Activated CD4-positive, alpha-beta T cell treated with anti-CD3 and anti-CD28 coated beads, Interleukin-2, amount 10 ng/mL, durations not matched to agents 24 days and 14 days (primary cell): ENCODE results near the gene BANF1. TPM values are rescaled to one million over a fixed set of nuclear protein-coding genes. Genes with fewer than 3 reads are reported as not detected.

Source experiments
- DNase-seq: peaks from one replicate; pipeline ENCODE4 v3.0.0; 2022
- H3K27ac Mint-ChIP-seq: one replicate; pipeline ENCODE4 v1.8.0; 2022; ENCODE audit warnings: mild to moderate bottlenecking, mixed read lengths
- H3K27me3 Mint-ChIP-seq: one replicate; pipeline ENCODE4 v1.8.0; 2022; ENCODE audit warnings: mixed read lengths
- H3K36me3 Mint-ChIP-seq: one replicate; pipeline ENCODE4 v1.8.0; 2022; ENCODE audit warnings: low read depth, mild to moderate bottlenecking, mixed read lengths
- H3K4me1 Mint-ChIP-seq: one replicate; pipeline ENCODE4 v1.8.0; 2021; ENCODE audit warnings: mixed read lengths
- H3K4me3 Mint-ChIP-seq: one replicate; pipeline ENCODE4 v1.8.0; 2022; ENCODE audit warnings: mild to moderate bottlenecking, moderate library complexity, mixed read lengths
- H3K9me3 Mint-ChIP-seq: one replicate; pipeline ENCODE4 v1.8.0; 2021; ENCODE audit warnings: mixed read lengths
- intact Hi-C: fragments of 100-400 bp; cut with micrococcal nuclease; formaldehyde crosslinking; loops from one replicate; pipeline ENCODE4 v1.15.1; 2023
- total RNA-seq: library from RNA; stranded (reverse); gene quantifications from 2 replicates; pipeline ENCODE4 v1.2.3, GENCODE V29; 2022

Gene BANF1, protein sequence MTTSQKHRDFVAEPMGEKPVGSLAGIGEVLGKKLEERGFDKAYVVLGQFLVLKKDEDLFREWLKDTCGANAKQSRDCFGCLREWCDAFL
- total RNA-seq, result 291 and 298 TPM in 2 replicates

DNA sequence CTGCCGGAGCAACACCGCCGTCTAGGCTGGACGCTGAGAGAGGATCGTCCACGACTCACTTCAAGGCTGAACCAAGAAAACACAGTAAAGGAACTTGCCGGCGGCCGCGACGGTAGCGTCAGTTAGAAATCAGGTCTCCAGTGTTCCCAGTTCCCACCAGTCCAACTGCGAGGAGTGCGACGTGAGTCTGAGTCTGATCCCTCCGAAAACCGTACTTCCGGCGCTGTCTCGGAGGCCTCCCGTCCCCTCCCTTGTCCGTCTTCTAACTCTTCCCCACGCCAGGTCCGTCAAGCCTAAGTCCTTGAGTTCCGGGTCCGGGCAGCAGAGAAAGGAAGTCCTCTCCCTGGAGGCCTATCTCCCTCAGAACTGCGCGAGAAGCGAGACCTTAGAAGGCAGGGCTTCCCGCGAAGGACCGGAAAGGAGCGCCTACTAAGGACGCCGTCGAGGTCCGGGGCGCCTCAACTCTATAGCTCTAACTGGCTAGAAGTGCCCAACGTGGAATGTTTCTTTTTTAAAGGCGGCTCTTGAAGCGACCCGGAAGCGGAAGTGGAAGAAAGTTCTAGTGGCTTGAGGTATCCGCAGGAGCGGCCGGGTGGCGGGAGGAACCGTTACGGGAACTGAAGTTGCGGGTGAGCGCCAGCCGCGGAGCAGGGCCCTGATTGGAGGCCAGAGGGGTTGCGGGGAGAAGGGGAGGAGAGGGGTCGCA, at the start of gene BANF1, which contains the start of gene EIF1AD:
TSS of gene BANF1 (plus strand) at position 562 of the 706 bp plus-strand sequence. CDS start 748 bp downstream, outside the sequence.
TSS of gene EIF1AD (minus strand) at position 216 of the 706 bp plus-strand sequence. CDS start 1,768 bp downstream, outside the sequence.
- H3K36me3 Mint-ChIP-seq, result peaks cover 61% of the 10 kb centered on the region
- intact Hi-C loops, result loop anchor here (1.0 to 5.0 kb wide), 9 partner anchors 13 to 387 kb away; partner anchors contain the start of genes CFL1, FOSL1, KAT5 and PCNX3
- H3K9me3 Mint-ChIP-seq, result no peaks in the 10 kb centered on the region
- peak within 1 kb of the TSS; percentile 99 for H3K27ac Mint-ChIP-seq
- peak within 1 kb of the TSS; percentile 100 for H3K4me3 Mint-ChIP-seq
- DNase-seq, result peak; percentile 98
- H3K4me1 Mint-ChIP-seq, result peaks cover 28% of the 10 kb centered on the region
- H3K27me3 Mint-ChIP-seq, result no peaks in the 10 kb centered on the region

DNA sequence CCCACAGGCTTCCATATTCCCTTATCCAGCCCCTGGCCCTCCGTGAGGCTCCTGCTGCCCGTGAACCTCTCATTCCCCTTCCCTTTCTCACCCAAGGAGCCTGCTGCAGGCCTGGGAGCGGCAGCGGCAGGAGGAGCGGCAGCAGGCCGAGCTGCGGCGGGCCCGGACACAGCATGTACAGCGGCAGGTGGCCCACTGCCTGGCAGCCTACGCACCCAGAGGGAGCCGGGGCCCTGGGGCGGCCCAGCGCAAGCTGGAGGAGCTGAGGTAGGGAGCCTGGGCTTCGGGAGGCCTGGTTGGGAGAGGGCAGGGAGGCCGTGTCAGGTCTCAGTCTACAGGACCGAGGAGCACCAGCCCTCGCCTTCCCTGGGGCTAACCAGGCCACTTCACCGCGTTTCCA, 48.8 kb upstream of the BANF1 start:
- Mint-ChIP-seq H3K36me3 (no peaks in the 10 kb centered on the region), H3K9me3 (no peaks in the 10 kb centered on the region), H3K4me1 (peaks cover 14% of the 10 kb centered on the region), H3K27ac (no peak overlapping the region), H3K4me3 (no peak overlapping the region), H3K27me3 (peaks cover 8% of the 10 kb centered on the region)
- intact Hi-C loops, result no loop called here
- no peak for DNase-seq

DNA sequence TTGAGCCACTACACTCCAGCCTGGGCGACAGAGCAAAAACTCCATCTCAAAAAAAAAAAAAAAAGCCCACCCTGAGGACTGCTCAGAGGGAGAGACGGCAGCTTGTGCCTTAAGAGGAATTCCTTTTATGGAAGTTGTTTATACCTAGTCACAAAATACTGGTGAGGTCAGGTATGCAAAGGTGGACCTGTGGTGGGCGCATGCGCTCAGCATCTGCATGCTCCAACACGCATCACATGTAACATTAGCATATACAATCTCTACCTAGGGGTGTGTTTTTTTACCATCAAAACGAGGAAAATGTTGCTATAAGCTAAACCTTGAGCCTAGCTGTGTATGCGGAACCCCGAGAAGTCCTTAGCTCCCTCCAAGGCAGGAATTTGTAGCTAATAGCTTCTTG, 47.5 kb upstream of the BANF1 start:
- intact Hi-C loops, result no loop called here
- H3K4me3 Mint-ChIP-seq, result no peak overlapping the region
- H3K27me3 Mint-ChIP-seq, result peaks cover 6% of the 10 kb centered on the region
- peaks cover 14% of the 10 kb centered on the region for H3K4me1 Mint-ChIP-seq
- no peak for DNase-seq
- no peak overlapping the region for H3K27ac Mint-ChIP-seq
- H3K9me3 Mint-ChIP-seq, result no peaks in the 10 kb centered on the region
- H3K36me3 Mint-ChIP-seq, result no peaks in the 10 kb centered on the region

DNA sequence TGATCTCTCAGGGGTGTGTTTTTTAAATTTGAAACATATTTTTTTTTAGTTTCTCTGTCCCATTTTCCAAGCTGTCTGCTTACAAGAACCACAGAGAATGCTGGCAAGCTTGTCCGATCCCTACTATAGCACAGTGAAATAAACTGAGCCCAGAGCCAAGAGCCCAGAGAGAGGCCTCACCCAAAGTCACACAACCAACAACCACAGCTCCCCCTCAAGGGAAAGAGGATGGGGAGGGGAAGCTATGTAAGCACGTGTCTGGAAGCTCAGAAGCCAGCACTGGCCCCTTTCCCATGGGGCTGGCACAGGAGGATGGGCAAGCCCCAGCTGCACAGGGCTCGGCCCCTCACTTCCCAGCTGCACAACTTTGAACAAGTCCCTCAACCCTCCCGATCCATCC, 44.0 kb upstream of the BANF1 start:
- H3K27me3 Mint-ChIP-seq, result peaks cover 1% of the 10 kb centered on the region
- peaks cover 35% of the 10 kb centered on the region for H3K4me1 Mint-ChIP-seq
- H3K36me3 Mint-ChIP-seq, result peaks cover 14% of the 10 kb centered on the region
- no peak for DNase-seq
- intact Hi-C loops, result no loop called here
- no peak overlapping the region for H3K4me3 Mint-ChIP-seq
- peak overlapping the region; percentile 49 for H3K27ac Mint-ChIP-seq
- no peaks in the 10 kb centered on the region for H3K9me3 Mint-ChIP-seq

DNA sequence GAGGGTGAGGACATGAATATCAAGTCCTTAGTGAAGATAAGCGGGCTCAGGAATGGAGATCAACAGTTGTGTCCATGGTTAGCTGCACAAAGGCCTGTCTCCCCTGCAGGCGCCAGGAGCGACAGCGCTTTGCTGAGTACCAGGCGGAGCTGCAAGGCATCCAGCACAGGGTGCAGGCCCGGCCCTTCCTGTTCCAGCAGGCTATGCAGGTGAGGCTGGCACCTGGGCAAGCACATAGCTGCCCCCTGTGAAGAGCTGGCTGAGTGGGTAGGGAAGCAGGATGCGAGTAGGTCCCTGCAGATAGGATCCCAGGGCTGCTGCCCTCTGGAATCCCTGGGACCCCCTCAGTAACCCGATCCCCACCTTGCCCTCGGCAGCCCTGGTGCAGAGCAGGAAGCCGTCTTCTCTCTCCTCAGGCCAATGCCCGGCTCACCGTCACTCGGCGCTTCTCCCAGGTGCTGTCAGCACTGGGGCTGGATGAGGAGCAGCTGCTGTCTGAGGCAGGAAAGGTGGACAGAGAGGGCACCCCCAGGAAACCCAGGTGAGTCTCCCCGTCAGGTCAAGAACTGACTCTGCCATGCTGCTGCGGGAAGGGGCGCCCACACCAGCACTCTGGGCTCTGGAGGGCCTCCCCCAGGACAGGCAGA, 43.4 kb upstream of the BANF1 start:
- intact Hi-C loops, result no loop called here
- no peak overlapping the region for H3K27ac Mint-ChIP-seq
- no peaks in the 10 kb centered on the region for H3K9me3 Mint-ChIP-seq
- DNase-seq, result no peak
- H3K36me3 Mint-ChIP-seq, result peaks cover 18% of the 10 kb centered on the region
- H3K27me3 Mint-ChIP-seq, result peaks cover 1% of the 10 kb centered on the region
- H3K4me1 Mint-ChIP-seq, result peaks cover 40% of the 10 kb centered on the region
- no peak overlapping the region for H3K4me3 Mint-ChIP-seq

DNA sequence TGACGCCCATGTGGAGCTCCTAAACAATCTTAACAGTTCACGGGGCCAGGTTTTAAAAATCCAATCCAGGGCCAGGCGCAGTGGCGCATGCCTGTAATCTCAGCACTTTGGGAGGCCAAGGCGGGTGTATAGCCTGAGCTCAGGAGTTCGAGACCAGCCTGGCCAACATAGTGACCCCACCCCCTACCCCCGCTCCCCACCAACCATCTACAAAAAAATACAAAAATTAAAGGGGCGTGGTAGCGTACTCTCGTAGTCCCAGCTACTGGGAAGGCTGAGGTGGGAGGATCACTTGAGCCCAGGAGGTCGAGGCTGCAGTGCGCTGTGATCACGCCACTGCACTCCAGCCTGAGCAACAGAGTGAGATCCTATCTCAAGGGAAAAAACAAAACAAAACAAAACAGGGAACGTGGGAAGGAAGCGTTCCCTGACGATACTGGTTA, 41.5 kb upstream of the BANF1 start:
- Mint-ChIP-seq H3K4me1 (peaks cover 41% of the 10 kb centered on the region), H3K4me3 (peak overlapping the region; percentile 90), H3K9me3 (no peaks in the 10 kb centered on the region), H3K36me3 (peaks cover 33% of the 10 kb centered on the region), H3K27me3 (peaks cover 1% of the 10 kb centered on the region), H3K27ac (peak overlapping the region; percentile 95)
- no peak for DNase-seq
- intact Hi-C loops, result loop anchor here (1.0 to 2.0 kb wide), 6 partner anchors 33 to 102 kb away; partner anchors contain the start of genes BANF1, C11orf68, DRAP1 and EIF1AD

DNA sequence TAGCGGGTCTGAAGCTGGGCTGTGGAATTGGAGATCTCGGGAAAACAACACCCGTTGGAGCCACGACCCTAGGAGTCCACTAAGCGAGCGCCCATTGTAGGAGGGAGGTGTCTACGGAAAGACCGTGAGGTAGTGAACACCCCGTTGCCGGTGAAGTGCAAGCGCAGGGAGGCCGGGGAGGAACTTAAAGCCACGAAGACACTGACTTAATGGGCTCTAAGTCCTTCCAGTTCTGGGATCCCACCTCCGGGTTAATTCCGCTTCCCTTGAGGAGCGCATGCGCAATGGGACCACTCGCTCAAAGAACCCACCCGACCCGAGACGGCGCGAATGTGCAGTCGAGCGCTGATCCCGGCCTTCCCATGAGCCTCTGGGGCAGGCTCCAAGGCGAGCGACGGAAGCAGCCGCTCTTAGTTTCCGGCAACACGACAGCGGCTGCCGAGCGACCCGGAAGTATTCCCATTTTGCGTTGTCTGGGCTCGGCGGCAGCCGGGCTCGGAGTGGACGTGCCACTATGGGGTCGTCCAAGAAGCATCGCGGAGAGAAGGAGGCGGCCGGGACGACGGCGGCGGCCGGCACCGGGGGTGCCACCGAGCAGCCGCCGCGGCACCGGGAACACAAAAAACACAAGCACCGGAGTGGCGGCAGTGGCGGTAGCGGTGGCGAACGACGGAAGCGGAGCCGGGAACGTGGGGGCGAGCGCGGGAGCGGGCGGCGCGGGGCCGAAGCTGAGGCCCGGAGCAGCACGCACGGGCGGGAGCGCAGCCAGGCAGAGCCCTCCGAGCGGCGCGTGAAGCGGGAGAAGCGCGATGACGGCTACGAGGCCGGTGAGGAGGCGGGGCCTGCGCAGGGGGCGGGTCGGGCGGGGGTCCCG, 40.8 kb upstream of the BANF1 start, which contains the start of gene SART1:
TSS of gene SART1 (plus strand) at position 468 of the 874 bp plus-strand sequence. CDS start at position 515, 47 bp downstream.
- Mint-ChIP-seq H3K27me3 (peaks cover 1% of the 10 kb centered on the region), H3K36me3 (peaks cover 37% of the 10 kb centered on the region), H3K9me3 (no peaks in the 10 kb centered on the region), H3K4me1 (peaks cover 40% of the 10 kb centered on the region), H3K27ac (peak within 1 kb of the TSS; percentile 95), H3K4me3 (peak within 1 kb of the TSS; percentile 90)
- DNase-seq, result peak; percentile 99
- intact Hi-C loops, result loop anchor here (1.0 to 2.0 kb wide), 6 partner anchors 33 to 102 kb away; partner anchors contain the start of genes BANF1, C11orf68, DRAP1 and EIF1AD

DNA sequence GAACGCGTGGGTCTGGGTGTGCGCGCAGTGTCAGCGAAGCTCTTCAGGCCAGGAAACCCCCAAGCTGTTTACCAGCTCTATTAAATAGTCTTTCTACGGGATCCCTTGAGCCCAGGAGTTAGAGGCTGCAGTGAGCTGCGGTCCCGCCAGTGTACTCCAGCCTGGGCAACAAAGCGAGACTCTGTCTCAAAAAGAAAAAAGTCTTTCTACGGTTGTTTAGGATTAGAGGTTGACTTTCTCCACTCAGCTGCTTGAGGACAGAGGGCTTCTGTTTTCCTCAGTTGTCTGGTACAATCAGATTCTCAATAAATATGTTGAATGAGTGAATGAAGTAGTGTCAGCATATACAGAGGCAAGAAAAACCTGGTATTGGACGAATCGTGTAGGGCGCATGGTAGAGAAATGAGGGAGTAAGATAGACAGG, 40.1 kb upstream of the BANF1 start:
- no peaks in the 10 kb centered on the region for H3K9me3 Mint-ChIP-seq
- peak overlapping the region; percentile 78 for H3K27ac Mint-ChIP-seq
- peaks cover 43% of the 10 kb centered on the region for H3K36me3 Mint-ChIP-seq
- peaks cover 34% of the 10 kb centered on the region for H3K4me1 Mint-ChIP-seq
- intact Hi-C loops, result no loop called here
- peaks cover 1% of the 10 kb centered on the region for H3K27me3 Mint-ChIP-seq
- DNase-seq, result no peak
- H3K4me3 Mint-ChIP-seq, result peak overlapping the region; percentile 90

DNA sequence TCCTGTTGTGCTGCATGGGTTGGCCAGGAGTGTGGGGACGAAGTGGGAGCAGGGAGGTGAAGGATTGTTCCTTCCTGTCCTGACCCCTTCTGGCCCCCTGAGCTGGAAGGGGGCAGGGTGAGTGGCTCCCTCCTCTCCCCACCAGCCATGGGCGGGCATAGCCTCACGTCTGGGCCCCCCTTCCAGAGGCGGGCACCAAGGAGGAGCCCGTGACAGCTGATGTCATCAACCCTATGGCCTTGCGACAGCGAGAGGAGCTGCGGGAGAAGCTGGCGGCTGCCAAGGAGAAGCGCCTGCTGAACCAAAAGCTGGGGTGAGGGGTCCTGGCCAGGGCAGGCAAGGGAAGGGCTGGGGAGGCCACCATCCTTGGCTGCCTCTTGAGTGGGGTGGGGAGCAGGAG, 37.4 kb upstream of the BANF1 start:
- Mint-ChIP-seq H3K4me1 (peaks cover 30% of the 10 kb centered on the region), H3K27ac (no peak overlapping the region), H3K9me3 (no peaks in the 10 kb centered on the region), H3K4me3 (no peak overlapping the region), H3K36me3 (peaks cover 61% of the 10 kb centered on the region), H3K27me3 (peaks cover 1% of the 10 kb centered on the region)
- intact Hi-C loops, result no loop called here
- DNase-seq, result no peak

DNA sequence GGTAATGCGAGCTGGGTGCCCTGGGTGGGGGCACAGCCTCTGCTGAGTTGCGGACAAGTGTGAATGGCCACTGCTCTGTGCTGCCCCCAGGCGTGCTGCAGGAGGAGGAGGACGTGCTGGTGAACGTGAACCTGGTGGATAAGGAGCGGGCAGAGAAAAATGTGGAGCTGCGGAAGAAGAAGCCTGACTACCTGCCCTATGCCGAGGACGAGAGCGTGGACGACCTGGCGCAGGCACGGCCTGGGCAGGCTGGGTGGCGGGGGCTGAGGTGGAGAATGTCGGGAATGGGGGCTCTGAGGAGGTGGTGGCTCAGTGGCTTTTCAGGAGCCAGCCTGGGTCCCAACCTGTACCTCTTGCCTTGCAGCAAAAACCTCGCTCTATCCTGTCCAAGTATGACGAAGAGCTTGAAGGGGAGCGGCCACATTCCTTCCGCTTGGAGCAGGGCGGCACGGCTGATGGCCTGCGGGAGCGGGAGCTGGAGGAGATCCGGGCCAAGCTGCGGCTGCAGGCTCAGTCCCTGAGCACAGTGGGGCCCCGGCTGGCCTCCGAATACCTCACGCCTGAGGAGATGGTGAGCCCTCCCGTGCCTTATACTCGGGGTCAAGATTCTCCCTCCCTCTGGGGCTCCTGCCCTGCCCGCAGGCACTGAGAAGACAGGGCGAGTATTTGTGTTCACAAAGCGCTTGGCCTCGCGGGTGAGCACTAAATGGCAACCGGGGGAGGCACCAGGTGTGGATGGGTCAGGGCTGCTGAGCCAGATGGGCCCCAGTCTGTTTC, 36.1 kb upstream of the BANF1 start:
- H3K27me3 Mint-ChIP-seq, result peaks cover 1% of the 10 kb centered on the region
- peaks cover 25% of the 10 kb centered on the region for H3K4me1 Mint-ChIP-seq
- H3K9me3 Mint-ChIP-seq, result no peaks in the 10 kb centered on the region
- no peak overlapping the region for H3K27ac Mint-ChIP-seq
- no peak overlapping the region for H3K4me3 Mint-ChIP-seq
- DNase-seq, result no peak
- intact Hi-C loops, result no loop called here
- peaks cover 68% of the 10 kb centered on the region for H3K36me3 Mint-ChIP-seq

DNA sequence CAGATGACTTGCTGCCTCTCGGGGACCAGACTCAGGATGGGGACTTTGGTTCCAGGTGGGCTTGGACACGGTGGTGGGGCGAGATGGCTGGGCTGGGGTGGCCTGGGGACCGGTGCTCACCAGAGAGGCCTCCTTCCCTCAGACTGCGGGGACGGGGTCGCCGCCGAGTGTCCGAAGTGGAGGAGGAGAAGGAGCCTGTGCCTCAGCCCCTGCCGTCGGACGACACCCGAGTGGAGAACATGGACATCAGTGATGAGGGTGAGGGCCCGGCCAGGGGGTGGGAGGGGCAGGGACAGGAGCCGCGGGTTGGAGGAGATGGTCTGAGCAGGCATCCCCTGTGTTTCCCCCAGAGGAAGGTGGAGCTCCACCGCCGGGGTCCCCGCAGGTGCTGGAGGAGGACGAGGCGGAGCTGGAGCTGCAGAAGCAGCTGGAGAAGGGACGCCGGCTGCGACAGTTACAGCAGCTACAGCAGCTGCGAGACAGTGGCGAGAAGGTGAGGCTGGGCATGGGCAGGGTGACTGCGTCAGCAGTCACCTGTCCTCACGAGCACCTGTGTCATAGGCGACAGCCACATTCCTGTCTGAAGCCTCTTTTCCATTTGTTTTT, 34.9 kb upstream of the BANF1 start:
- Mint-ChIP-seq H3K27me3 (no peaks in the 10 kb centered on the region), H3K4me3 (no peak overlapping the region), H3K27ac (no peak overlapping the region), H3K36me3 (peaks cover 70% of the 10 kb centered on the region), H3K9me3 (no peaks in the 10 kb centered on the region), H3K4me1 (peaks cover 19% of the 10 kb centered on the region)
- intact Hi-C loops, result no loop called here
- no peak for DNase-seq

DNA sequence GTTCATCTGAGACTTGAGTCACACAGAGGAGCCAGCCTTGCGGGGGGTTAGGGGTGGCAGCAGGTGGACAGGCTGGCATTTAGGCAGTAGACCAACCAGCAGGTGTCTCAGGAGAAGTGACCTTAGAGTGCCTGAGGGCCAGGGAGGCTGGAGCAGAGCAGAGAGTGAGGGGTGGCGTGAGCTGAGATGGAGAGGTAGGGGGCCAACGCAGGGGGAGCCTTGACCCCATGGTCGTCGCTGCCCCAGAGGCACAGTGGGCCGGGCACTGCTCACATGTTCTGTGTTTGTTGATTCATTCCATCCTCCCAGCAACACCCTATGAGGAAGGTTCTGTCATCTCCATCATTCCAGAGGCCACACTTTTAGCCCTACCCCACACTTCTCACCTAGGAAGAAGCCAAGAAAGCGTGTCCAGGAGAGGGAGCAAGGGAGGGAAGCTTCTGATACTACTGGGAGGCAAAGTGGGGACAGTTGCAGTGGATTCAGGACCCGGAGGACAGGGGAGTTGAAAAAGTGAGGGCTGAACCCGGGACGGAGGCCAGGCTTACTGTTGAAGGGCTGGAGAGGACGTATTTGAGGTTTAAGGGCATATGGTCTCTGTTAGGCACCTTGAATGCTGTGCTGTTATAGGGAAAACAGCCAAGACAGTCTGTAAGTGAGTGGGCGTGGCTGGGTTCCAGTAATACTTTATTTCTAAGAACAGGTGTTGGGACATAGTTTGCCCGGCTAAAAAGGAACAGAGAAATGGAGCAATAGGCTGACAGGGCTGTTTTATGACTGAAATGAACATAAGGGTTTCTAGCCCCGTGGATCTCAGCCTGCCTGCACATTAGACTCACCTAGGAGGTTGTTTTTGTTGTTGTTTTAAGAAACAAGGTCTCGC, 33.5 kb upstream of the BANF1 start:
- no peaks in the 10 kb centered on the region for H3K9me3 Mint-ChIP-seq
- intact Hi-C loops, result no loop called here
- H3K4me3 Mint-ChIP-seq, result no peak overlapping the region
- peaks cover 6% of the 10 kb centered on the region for H3K4me1 Mint-ChIP-seq
- no peak for DNase-seq
- H3K27me3 Mint-ChIP-seq, result no peaks in the 10 kb centered on the region
- H3K27ac Mint-ChIP-seq, result no peak overlapping the region
- peaks cover 72% of the 10 kb centered on the region for H3K36me3 Mint-ChIP-seq
